AG08396 (cell line): ENCODE results near the gene GMDS.
"Not testable (repeated sequence)": the region's sequence is repeated elsewhere in the genome, so short reads cannot be mapped to it uniquely, and the experiment has no call there.

Experiments
- DNase-seq: peaks from one replicate; pipeline ENCODE4 v3.0.0; 2012; ENCODE audit warnings: low spot score, mixed read lengths

The GMDS gene

GRCh38 chr6:1770968-1771723 lies 474.3 kb downstream of the GMDS start:
- DNase-seq: no peak

DNA sequence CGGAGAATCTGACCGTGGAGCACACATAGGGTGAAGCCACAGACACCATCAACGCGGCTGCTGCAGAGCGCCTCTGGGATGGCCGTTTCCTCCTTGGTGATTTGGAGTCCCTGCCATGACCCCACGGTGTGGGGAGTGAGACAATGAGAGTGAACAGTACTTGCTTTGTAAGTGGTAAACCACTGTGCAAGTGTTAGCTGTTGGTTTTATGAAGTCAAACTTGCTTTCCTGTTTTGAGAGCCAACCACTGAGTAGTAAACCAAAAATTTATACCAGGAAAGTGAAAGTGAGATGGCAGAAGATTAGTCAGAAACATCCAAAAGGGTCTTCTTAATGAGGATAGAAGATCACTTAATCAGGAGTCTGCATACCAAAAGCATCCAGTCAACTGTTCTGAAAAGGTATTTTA lies 475.0 kb downstream of the GMDS start:
- DNase-seq: no peak

GRCh38 chr6:1767481-1768246 lies 477.7 kb downstream of the GMDS start:
- DNase-seq: no peak

DNA sequence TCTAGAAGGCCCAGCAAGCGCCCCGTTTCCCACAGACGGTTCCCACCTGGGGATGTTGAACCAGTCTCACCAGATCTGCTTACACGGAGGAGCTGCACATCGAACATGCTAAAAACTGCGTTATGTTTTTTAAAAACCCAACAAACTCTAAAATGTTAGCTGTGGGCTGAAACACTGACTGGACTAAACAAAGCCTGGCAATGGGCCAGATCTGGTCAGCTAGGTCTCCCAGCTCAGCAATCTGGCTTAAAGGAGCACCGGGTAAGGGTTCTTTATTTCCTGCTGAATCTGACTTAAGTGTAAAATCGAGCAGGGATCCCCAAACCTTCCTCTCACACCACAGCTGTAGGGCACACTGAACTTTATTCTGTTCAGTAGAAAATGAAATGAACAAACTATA lies 478.8 kb downstream of the GMDS start:
- DNase-seq: no peak

DNA sequence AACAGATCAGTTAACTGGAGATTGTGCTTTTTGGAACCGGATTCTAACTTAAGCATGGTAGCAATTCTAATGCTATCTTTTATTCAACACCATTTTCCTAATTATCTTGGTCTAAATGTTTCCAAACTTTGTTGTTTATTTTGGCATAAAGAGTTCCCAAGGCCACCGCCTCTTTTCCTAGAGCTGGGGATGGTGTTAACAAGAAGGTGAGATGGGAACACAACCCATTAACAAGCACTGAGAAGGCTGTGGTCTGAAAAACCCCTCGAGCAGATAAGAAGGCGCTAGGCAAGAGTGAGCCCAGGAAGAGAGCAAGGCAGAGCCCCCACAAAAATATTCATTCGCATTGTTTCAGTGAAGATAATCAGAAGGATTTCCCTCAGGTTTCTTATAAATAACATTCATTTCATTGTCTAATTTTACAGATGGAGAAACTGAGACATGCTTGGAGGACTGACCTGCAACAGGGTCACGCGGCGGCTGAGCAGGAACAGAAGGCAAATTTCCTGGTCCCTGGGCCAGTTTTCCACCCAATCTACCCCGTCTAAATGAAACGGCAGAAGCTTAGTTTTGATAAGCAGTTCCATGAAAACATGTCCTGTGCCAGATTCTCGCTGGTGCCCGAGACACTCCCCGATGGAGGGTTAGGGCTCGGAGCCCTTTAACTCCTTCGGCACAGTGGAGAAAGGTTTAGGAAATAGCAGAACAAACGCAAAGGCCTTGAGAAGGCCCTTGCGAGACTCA lies 480.1 kb downstream of the GMDS start:
- DNase-seq: no peak

DNA sequence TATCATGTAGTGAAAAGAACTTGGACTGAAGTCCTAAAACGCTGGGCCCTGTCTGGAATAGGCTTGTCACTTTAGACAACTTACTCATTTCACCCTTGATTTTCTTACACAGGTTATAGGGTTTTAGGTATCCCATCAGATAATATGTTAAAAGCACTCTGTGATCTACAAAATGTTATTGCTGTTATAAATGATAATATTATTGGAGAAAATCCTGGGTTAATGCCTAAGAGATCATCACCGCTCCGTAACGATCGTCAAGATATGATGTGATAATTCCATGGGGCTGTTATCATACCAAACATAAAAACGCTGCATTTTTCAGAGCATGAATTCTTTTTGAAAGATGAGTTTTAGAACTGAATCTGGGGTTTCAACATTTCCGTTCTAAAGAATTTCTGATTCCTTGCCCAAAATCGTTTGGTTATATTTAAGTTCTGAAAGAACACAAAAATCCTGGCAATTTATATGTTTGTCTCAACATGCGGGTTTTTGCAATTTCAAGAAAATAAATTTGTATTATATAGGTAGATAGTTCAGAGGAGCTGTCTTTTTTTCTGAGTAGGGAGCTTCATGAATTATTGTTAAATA lies 480.9 kb downstream of the GMDS start:
- DNase-seq: no peak

GRCh38 chr6:1763404-1763803 lies 482.0 kb downstream of the GMDS start:
- no peak for DNase-seq

DNA sequence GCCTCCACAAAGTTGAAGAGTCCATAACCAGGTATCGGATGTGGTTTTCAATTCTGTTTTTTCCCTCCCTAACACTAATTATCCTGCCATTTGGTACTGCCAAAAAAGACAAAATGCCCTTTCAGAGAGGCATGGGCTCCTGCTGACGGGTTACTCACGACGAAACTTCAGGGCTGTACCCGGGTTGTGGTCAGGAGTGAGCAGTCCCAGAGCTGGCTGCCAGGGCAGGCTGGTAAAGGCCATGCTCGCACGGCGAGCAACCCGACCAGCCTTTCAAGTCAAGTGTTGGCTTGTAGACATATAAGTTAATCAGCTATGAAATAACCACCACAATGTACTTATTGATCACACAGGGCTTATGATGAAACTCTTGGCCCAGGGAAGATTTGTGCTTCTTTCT lies 483.2 kb downstream of the GMDS start:
- DNase-seq: no peak

GRCh38 chr6:1761477-1761877 lies 483.9 kb downstream of the GMDS start:
- DNase-seq: no peak

DNA sequence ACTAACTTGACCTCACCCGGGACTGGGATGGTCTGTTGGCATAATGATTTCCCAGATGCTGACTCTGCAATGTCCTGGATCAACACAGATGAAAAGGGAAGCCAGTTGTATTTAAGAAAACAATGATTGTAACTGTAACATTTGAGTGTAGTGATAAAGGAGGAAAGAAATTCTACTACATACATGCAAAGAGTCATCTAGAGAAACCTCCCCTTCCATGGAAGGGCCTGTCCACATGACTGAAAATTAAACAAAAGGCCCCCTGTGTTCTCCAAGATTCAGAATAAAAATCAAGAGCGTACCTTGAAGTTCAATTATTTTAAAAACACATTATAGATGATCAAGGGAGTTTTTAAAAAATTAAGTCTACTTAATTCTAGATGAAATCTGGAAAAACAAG lies 484.5 kb downstream of the GMDS start:
- DNase-seq: no peak

GRCh38 chr6:1759870-1760269 lies 485.5 kb downstream of the GMDS start:
- no peak for DNase-seq

DNA sequence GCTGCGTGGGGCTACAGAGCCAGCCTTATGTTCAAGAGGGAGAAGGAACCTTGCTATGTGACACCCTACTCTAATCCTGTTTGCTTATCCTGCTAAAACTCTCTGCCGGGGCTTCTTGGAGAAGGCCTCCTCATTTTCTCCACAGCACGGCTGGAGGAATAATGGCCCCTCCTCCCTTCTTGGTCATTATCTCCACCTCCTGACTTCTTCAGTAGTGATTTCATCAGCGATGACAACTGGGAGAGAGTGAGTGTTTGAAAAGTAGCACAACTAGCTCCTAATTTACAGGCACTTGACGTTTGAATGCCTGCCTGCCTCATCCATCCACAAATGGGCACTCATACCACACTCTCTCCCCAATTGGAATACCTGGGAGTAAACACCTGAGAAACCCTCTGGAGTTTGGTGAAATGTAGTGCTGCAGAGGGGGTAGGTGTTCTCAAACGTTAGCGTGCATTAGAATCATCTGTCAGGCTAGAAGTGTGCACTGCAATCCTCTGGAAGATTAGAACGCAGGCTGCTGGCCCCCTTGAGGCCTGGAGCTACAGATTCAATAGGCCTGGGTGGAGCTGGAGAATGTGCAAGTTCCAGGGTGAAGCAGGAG lies 487.2 kb downstream of the GMDS start:
- no peak for DNase-seq

DNA sequence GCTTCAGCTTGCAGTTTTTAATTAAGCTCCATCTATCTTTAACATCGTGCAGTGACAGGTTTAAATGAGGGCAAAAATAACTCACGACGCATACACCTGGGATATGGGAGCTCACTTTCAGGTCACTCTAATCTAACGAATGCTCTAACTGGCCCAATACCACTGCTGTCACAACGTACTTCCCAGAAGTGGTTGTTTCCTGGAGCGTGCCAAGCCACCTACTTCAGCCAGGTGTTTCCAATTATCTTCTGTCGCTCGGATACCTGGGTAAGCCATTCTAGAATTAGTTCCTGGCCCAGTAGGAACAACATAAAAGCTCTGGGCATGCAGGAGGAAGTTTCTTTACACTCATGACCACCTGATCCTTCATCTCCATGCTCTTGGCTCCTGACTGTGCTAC lies 488.3 kb downstream of the GMDS start:
- DNase-seq: no peak

GRCh38 chr6:1756472-1757129 lies 488.8 kb downstream of the GMDS start:
- no peak for DNase-seq

DNA sequence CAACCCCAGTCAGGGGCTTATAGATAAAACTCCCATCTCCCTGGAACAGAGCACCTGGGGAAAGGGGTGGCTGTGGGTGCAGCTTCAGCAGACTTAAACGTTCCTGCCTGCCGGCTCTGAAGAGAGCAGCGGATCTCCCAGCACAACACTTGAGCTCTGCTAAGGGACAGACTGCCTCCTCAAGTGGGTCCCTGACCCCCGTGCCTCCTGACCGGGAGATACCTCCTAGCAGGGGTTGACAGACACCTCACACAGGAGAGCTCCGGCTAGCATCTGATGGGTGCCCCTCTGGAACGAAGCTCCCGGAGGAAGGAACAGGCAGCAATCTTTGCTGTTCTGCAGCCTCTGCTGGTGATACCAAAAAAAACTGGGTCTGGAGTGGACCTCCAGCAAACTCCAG lies 494.3 kb downstream of the GMDS start:
- not testable (repeated sequence) for DNase-seq

- DNase-seq: no peak
These were observed 496.4 kb downstream of the GMDS start for GRCh38 chr6:1749041-1749440.

GRCh38 chr6:1747531-1747930 lies 497.9 kb downstream of the GMDS start:
- no peak for DNase-seq

DNA sequence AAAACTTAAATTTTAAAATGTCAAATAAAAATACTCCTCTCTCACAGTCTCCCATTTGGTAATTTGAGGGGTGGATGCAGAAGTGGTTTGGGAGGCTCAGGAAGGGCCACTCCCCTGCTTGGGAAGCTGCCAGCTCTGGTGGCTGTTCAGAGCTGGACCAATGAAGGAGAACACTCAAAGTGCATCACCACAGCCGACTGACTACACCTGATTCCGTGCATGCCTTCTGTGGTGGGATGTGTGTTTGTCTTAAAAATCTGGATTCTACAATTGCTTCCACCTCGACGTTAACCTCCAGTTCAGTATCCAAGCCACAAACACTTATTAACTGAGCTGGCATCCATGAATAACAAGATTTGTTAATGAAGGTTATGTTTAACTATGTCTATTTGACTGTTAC lies 498.4 kb downstream of the GMDS start:
- no peak for DNase-seq

DNA sequence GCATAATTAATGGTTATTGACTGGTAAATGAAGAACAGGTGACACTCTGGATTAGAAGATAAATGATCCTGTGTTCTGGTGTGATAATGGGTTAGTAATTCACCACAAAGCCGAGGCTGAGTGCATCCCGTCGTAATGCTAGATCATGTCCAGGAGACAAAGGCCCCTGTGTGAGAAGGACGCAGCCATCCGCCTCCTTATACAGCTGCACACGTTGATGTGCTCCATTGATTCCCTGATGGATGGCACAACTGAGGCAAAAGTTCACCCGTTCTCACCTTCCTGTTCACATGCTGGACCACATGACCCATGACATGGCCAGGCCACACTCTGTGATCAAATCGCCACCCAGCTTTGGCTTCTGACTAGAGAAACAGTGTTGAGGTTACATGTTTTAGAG lies 499.6 kb downstream of the GMDS start:
- no peak for DNase-seq

DNA sequence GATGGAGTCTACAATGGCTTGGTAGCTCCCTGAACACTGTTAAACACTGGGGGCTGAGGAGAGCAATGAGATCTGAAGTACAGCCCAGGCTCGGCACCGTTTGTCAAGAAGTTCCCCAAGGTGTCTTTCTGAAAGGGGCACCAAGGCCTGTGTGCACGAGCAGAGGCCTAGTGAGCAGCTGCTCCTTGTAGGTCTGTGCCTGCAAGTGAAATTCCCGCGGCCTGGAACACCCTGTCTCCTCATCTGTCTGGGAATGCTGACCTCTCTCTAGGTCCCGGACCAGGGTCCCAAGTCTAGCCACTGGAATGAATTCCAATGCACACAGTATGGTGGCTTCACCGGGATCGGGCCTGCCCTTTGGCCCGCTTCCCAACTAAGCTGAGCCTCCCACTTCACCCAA lies 500.9 kb downstream of the GMDS start:
- DNase-seq: no peak

GRCh38 chr6:1739680-1740079 lies 505.7 kb downstream of the GMDS start:
- no peak for DNase-seq

DNA sequence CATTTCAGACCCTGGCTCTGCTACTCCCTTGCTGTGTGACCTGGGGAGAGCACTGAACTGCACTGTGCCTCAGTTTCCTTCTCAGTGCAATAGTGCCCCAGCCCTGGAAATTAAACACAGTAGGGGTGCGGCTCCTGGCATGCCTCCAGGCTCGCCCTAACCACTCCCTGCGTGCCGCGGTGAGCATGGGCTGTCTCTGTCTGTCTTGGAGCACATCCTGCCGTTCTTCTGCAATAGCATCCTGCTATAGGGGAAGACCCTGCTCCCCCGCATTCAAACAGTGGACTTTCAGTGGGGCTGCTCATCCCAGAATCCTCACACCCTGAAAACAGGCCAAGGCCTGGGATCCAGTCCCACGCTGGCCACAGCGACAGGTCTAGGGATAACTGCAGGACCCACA lies 506.2 kb downstream of the GMDS start:
- no peak for DNase-seq
